Measurements from ENCODE around the gene RAET1G. TPM values are rescaled to one million over a fixed set of nuclear protein-coding genes. Genes with fewer than 3 reads are reported as not detected.
"Not testable (repeated sequence)": the region's sequence is repeated elsewhere in the genome, so short reads cannot be mapped to it uniquely, and the experiment has no call there.

RAET1G gene
- total RNA-seq, 1 donor = 4.6 TPM

- TF ChIP-seq CTCF (IDR thresholded peaks at IDR 0.05; ENCODE audit: insufficient read depth, low read length) = no peak
- H3K4me3 ChIP-seq (ENCODE audit: low read depth, low read length) = peak overlapping the region; percentile 71
- no peak for DNase-seq (ENCODE audit: low read depth)
Measured at GRCh38 chr6:149923327-149923986, 536 bp upstream of the RAET1G start.

- not testable (repeated sequence) for H3K4me3 ChIP-seq (ENCODE audit: low read depth, low read length); DNase-seq (ENCODE audit: low read depth)
Measured at GRCh38 chr6:149922091-149922490, 830 bp downstream of the RAET1G start.

DNA sequence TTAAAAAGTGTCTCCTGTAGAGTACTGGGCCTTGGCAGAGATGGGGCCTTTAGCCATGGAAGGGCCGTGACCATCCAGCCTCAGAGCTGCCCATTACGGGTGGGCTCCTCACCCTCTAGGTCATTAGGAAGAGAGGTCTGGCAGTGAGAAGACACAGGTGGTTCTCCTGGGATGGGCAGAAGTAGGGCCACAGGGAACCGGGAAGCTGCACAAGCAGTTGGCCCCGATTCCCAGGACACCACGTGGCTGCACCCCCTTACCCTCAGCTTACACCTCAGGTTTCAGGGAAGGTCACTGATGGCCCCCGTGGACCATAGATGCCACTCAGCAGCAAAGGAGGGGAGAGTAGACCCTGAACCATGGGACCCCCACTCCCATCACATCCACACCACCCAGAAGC lies 1.6 kb downstream of the RAET1G start:
- no peak overlapping the region for H3K4me3 ChIP-seq (ENCODE audit: low read depth, low read length)

DNA sequence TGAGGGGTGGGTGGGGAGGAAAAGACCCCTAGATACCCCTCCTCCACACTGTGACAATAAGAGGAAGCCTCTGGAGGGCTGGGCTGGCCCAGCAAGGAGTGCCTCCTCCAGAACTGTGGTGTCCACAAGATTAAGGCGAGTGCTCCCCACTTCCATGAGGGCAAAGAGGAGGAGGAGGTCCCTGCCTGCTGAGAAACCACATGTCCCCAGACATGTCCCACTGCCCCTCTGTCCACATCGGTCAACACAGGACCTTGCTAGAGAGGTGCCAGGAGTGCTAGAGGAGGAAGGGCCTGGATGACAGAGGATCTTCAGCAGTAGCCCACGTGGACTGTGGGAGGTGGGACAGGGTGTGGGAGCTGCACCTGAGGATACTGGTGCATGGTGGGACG lies 3.1 kb downstream of the RAET1G start:
- DNase-seq (ENCODE audit: low read depth) = no peak
- H3K4me3 ChIP-seq (ENCODE audit: low read depth, low read length) = no peak overlapping the region
- no peak for TF ChIP-seq CTCF (IDR thresholded peaks at IDR 0.05; ENCODE audit: insufficient read depth, low read length)

More for the DNA sequence above, 1.6 kb downstream of the RAET1G start:
- no peak for DNase-seq (ENCODE audit: low read depth)
- no peak for TF ChIP-seq CTCF (IDR thresholded peaks at IDR 0.05; ENCODE audit: insufficient read depth, low read length)

GRCh38 chr6:149919126-149919833 lies 3.6 kb downstream of the RAET1G start:
- DNase-seq (ENCODE audit: low read depth); H3K4me3 ChIP-seq (ENCODE audit: low read depth, low read length): not testable (repeated sequence)

DNA sequence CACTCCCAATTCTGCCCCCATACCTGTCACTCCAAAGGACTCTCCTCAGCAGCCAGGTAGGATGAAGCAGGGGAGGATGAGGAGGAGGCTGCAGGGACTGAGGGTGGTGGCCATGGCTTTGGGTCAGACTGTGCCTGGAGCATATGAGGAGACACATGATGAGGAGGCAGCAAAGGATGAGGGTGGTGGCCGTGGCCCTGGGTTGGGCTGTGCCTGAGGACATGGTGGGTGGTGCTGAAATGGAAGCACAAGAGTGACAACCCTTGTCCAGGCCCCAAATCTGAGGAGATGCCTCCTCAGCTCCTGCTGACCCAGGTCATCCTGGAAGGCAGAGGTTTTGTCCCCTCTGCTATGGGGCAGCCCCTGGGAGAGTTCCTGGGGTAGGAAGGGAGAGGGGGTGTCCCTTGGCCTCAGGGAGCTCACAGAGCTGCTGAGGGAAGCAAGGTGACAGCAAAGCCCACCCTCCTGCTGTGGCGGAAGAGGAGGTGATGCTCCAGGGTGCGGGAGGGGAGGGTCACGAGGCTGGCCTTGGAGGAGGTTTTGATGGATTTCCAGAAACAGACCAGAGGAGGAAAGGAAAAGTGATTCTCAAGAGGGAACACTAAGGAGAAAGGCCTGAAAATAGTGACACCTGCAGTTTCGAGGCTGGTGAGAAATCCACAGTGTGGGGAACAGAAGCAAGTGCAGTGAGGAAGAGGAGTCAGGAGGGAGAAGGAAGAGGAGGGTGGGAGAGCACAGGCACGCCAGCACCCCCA lies 4.6 kb downstream of the RAET1G start:
- no peak for DNase-seq (ENCODE audit: low read depth)
- TF ChIP-seq CTCF (IDR thresholded peaks at IDR 0.05; ENCODE audit: insufficient read depth, low read length) = no peak

GRCh38 chr6:149917679-149918078 lies 5.2 kb downstream of the RAET1G start:
- H3K4me3 ChIP-seq (ENCODE audit: low read depth, low read length) = no peak overlapping the region
- DNase-seq (ENCODE audit: low read depth) = no peak
- no peak for TF ChIP-seq CTCF (IDR thresholded peaks at IDR 0.05; ENCODE audit: insufficient read depth, low read length)

More for the DNA sequence above, 4.6 kb downstream of the RAET1G start:
- H3K4me3 ChIP-seq (ENCODE audit: low read depth, low read length) = no peak overlapping the region
